DOHH2 (cell line): ENCODE results near the gene PGS1.

Source experiments
- H3F3A ChIP-seq: fragments of 200-600 bp; sonication (generic), shearing (Covaris generic); 2 replicates; pipeline ENCODE4 v1.6.0; 2016; ENCODE audit warnings: antibody characterized with exemption, mild to moderate bottlenecking; ENCODE audit not compliant: control insufficient read depth, insufficient read depth
- H3K27ac ChIP-seq: fragments of 200-600 bp; sonication (generic); 2 replicates; pipeline ENCODE4 v1.5.1; 2014; ENCODE audit warnings: low read depth, mild to moderate bottlenecking, low read length, moderate library complexity
- H3K27me3 ChIP-seq: fragments of 200-600 bp; sonication (generic); 2 replicates; pipeline ENCODE4 v1.6.1; 2014; ENCODE audit warnings: mild to moderate bottlenecking, low read length, mixed read lengths; ENCODE audit not compliant: control insufficient read depth
- H3K36me3 ChIP-seq: fragments of 200-600 bp; sonication (generic); 2 replicates; pipeline ENCODE4 v1.6.1; 2014; ENCODE audit warnings: mild to moderate bottlenecking, low read length, moderate library complexity, mixed read lengths; ENCODE audit not compliant: control insufficient read depth
- H3K4me1 ChIP-seq: fragments of 200-600 bp; sonication (generic); 2 replicates; pipeline ENCODE4 v1.6.1; 2014; ENCODE audit warnings: mild to moderate bottlenecking, low read length, mixed read lengths; ENCODE audit not compliant: control insufficient read depth
- H3K4me2 ChIP-seq: fragments of 200-600 bp; sonication (generic); 2 replicates; pipeline ENCODE4 v1.6.0; 2014; ENCODE audit warnings: mild to moderate bottlenecking, low read length, moderate library complexity
- H3K4me3 ChIP-seq: fragments of 200-600 bp; sonication (generic); 2 replicates; pipeline ENCODE4 v1.5.1; 2014; ENCODE audit warnings: mild to moderate bottlenecking, low read length, mixed read lengths
- H3K79me2 ChIP-seq: fragments of 200-600 bp; sonication (generic); 2 replicates; pipeline ENCODE4 v1.6.1; 2014; ENCODE audit warnings: mild to moderate bottlenecking, low read length, mixed read lengths; ENCODE audit not compliant: control insufficient read depth
- H3K9me2 ChIP-seq: fragments of 200-600 bp; sonication (generic); replicated peaks from 2 replicates; pipeline ENCODE4 v1.6.1; 2014; ENCODE audit warnings: mild to moderate bottlenecking, low read length, mixed read lengths; ENCODE audit not compliant: control insufficient read depth
- H3K9me3 ChIP-seq: fragments of 200-600 bp; sonication (generic); 2 replicates; pipeline ENCODE4 v1.6.1; 2014; ENCODE audit warnings: antibody characterized with exemption, low read length, mixed read lengths; ENCODE audit not compliant: control insufficient read depth, insufficient read depth
- H4K20me1 ChIP-seq: fragments of 200-600 bp; sonication (generic); 2 replicates; pipeline ENCODE4 v1.6.0; 2014; ENCODE audit warnings: low read depth, mild to moderate bottlenecking, antibody characterized with exemption, low read length, moderate library complexity; ENCODE audit not compliant: control insufficient read depth, insufficient read depth
- CTCF ChIP-seq: fragments of 200-600 bp; sonication (generic); IDR thresholded peaks from one replicate; pipeline ENCODE4 v1.5.1; 2014; ENCODE audit warnings: antibody characterized with exemption, mild to moderate bottlenecking, low read depth, low read length; ENCODE audit not compliant: poor library complexity, severe bottlenecking
- EZH2phosphoT487 ChIP-seq: fragments of 200-600 bp; sonication (generic); IDR thresholded peaks from 2 replicates; pipeline ENCODE4 v1.6.1; 2017; ENCODE audit warnings: borderline replicate concordance, mild to moderate bottlenecking, antibody characterized with exemption, low read length, moderate library complexity, mixed read lengths

PGS1 gene

GRCh38 chr17:78398390-78398789 is 19.9 kb downstream of the PGS1 start:
- Histone ChIP-seq H3K4me2 (no peak overlapping the region), H3K9me3 (no peaks in the 10 kb centered on the region), H3K4me3 (no peak overlapping the region), H3K27ac (no peak overlapping the region), H3K79me2 (peaks cover 17% of the 10 kb centered on the region), H3K27me3 (no peaks in the 10 kb centered on the region), H3K36me3 (peaks cover 78% of the 10 kb centered on the region), H3K9me2 (no peaks in the 10 kb centered on the region), H3K4me1 (no peaks in the 10 kb centered on the region), H4K20me1 (no peaks in the 10 kb centered on the region), H3F3A (no peaks in the 10 kb centered on the region)
- TF ChIP-seq EZH2phosphoT487 = no peak
- no peak for TF ChIP-seq CTCF

- Histone ChIP-seq H3K27ac (no peak overlapping the region), H3K4me1 (no peaks in the 10 kb centered on the region), H3F3A (no peaks in the 10 kb centered on the region), H3K79me2 (peaks cover 12% of the 10 kb centered on the region), H4K20me1 (no peaks in the 10 kb centered on the region), H3K27me3 (no peaks in the 10 kb centered on the region), H3K9me2 (no peaks in the 10 kb centered on the region), H3K4me2 (no peak overlapping the region), H3K9me3 (no peaks in the 10 kb centered on the region), H3K36me3 (peaks cover 81% of the 10 kb centered on the region), H3K4me3 (no peak overlapping the region)
- TF ChIP-seq CTCF = no peak
- TF ChIP-seq EZH2phosphoT487 = no peak
These were observed 20.7 kb downstream of the PGS1 start for GRCh38 chr17:78399028-78399692.

GRCh38 chr17:78399693-78400144 is 21.3 kb downstream of the PGS1 start:
- peaks cover 82% of the 10 kb centered on the region for H3K36me3 ChIP-seq

More at GRCh38 chr17:78399693-78400144, 21.3 kb downstream of the PGS1 start:
- no peaks in the 10 kb centered on the region for H3K9me3 ChIP-seq
- no peak overlapping the region for H3K27ac ChIP-seq
- H3K27me3 ChIP-seq = no peaks in the 10 kb centered on the region
- H4K20me1 ChIP-seq = no peaks in the 10 kb centered on the region
- no peaks in the 10 kb centered on the region for H3K4me1 ChIP-seq
- H3F3A ChIP-seq = no peaks in the 10 kb centered on the region
- H3K4me2 ChIP-seq = no peak overlapping the region
- no peak overlapping the region for H3K4me3 ChIP-seq
- peaks cover 10% of the 10 kb centered on the region for H3K79me2 ChIP-seq
- TF ChIP-seq EZH2phosphoT487 = no peak
- TF ChIP-seq CTCF = no peak
- no peaks in the 10 kb centered on the region for H3K9me2 ChIP-seq
